ACC112 (cell line): ENCODE data around the gene CAPNS2.
A peak's percentile ranks its signal among the peaks of the same experiment; 100 is the strongest.

Experiments used
- H2AFZ ChIP-seq: fragments of 200-600 bp; sonication (generic); one replicate; pipeline ENCODE4 v1.6.0; 2017; ENCODE audit warnings: antibody characterized with exemption, low read length; ENCODE audit not compliant: unreplicated experiment
- H3K27ac ChIP-seq: fragments of 200-600 bp; sonication (generic); 2 replicates; pipeline ENCODE4 v1.5.1; 2014; ENCODE audit warnings: low read depth, mild to moderate bottlenecking, antibody characterized with exemption, low read length, moderate library complexity
- H3K27me3 ChIP-seq: fragments of 200-600 bp; sonication (generic); 2 replicates; pipeline ENCODE4 v1.6.1; 2014; ENCODE audit warnings: mild to moderate bottlenecking, antibody characterized with exemption, low read length, moderate library complexity, mixed read lengths; ENCODE audit not compliant: insufficient read depth
- H3K36me3 ChIP-seq: fragments of 200-600 bp; sonication (generic); 2 replicates; pipeline ENCODE4 v1.6.1; 2016; ENCODE audit warnings: mild to moderate bottlenecking, antibody characterized with exemption, low read length, moderate library complexity, mixed read lengths; ENCODE audit not compliant: insufficient read depth
- H3K4me1 ChIP-seq: fragments of 200-600 bp; sonication (generic); one replicate; pipeline ENCODE4 v1.6.1; 2016; ENCODE audit warnings: low read length, mixed read lengths; ENCODE audit not compliant: insufficient read depth, unreplicated experiment, control insufficient read depth
- H3K4me3 ChIP-seq: fragments of 200-600 bp; sonication (generic); 2 replicates; pipeline ENCODE4 v1.5.1; 2014; ENCODE audit warnings: mild to moderate bottlenecking, low read depth, low read length
- H3K79me2 ChIP-seq: fragments of 200-600 bp; sonication (generic); one replicate; pipeline ENCODE4 v1.6.0; 2016; ENCODE audit warnings: low read length; ENCODE audit not compliant: control insufficient read depth, unreplicated experiment, insufficient read depth

Gene CAPNS2

DNA sequence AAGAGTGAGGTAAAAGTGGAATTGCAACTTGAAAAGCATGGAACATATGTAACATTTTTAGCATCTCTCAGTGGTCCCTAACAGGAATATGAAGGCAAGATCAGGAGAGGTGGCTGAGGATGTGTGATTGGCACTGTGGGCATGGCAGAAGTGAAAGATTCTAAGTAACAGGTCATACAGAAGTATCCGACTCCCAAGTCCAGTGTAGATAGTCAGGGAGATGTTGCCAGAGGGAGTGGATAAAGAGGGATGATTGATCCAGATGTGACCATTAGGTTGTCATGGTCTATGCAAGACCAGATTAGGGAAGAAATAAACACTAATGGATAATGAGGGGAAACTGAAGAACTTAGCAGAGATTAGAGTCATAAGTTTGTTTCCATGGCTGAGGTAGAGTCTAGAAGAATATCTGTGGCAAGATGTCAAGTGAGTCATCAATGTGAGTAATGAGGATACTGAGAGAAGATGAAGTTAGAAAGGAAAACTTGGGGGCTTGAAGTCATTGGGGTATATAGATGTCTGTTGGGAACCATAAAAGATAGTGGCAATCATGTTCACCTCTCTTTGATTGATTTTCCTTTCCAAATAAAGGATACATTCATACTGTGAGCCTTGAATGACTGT lies 23.9 kb upstream of the CAPNS2 start:
- H3K79me2 ChIP-seq = no peaks in the 10 kb centered on the region
- no peak overlapping the region for H2AFZ ChIP-seq
- no peak overlapping the region for H3K27ac ChIP-seq
- no peaks in the 10 kb centered on the region for H3K27me3 ChIP-seq
- H3K4me3 ChIP-seq = no peak overlapping the region
- no peaks in the 10 kb centered on the region for H3K36me3 ChIP-seq
- H3K4me1 ChIP-seq = peaks cover 13% of the 10 kb centered on the region

DNA sequence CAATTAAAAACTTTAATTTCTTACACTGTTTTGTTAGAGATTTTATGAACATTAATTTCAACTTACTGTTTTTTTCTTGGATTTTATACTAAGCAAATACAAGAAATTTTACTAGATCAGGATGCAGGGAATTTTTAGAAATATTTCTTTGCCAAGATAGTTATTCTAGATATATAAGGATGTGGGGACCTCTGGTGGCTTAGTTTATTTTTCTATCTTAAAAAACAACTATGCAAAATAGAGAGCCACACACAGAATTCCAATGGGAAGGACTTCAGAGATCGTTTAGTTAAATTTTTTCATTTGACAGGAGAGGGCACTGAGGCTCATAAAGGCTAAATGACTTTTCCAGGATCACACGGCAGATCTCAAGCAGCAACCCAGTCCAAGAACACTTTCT lies 23.0 kb upstream of the CAPNS2 start:
- Histone ChIP-seq H3K4me1 (peaks cover 13% of the 10 kb centered on the region), H3K27ac (no peak overlapping the region), H2AFZ (no peak overlapping the region), H3K27me3 (no peaks in the 10 kb centered on the region), H3K36me3 (no peaks in the 10 kb centered on the region), H3K79me2 (no peaks in the 10 kb centered on the region), H3K4me3 (no peak overlapping the region)

DNA sequence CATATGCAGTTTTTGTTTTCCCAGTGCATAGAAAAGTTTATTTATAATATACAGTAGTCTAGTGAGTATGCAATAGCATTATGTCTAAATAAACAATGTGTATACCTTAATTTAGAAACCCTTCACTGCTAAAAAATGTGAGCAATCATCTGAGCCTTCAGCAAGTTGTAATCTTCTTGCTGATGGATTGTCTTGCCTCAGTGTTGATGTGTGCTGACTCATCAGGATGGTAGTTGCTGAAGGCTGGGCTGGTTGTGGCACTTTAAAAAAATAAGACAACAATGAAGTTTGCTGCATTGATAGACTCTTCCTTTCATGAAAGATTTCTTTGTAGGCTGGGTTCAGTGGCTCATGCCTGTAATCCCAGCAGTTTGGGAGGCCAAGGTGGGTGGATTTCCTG lies 13.9 kb upstream of the CAPNS2 start:
- H3K36me3 ChIP-seq = 0 out of 2 replicates have a peak, but pooled peaks cover 3% of the 10 kb centered on the region

DNA sequence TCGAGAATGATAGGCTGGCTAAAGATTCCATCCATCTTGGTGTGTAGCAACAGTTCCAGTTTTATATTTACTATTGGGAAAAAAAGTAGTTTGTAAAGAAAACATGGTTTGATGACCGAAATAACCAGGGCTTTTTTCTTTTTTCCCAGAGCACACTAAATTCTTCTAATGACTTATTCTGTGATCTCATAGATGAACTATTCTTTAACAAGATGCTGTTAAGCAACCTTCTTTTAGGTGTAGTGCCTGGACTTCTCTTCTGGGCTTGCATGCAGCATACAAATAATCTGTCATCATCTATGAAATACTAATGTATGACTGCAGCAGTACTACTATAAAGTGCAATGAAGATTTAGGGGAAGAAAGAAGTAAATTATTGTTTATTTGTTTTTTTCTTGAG lies 11.0 kb upstream of the CAPNS2 start:
- Histone ChIP-seq H3K27ac (no peak overlapping the region), H3K27me3 (no peaks in the 10 kb centered on the region), H2AFZ (no peak overlapping the region), H3K36me3 (0 out of 2 replicates have a peak, but pooled peaks cover 3% of the 10 kb centered on the region), H3K4me3 (no peak overlapping the region), H3K4me1 (peaks cover 23% of the 10 kb centered on the region), H3K79me2 (no peaks in the 10 kb centered on the region)

More for the DNA sequence above, 13.9 kb upstream of the CAPNS2 start:
- Histone ChIP-seq H3K4me1 (peaks cover 9% of the 10 kb centered on the region), H3K27me3 (no peaks in the 10 kb centered on the region), H3K79me2 (no peaks in the 10 kb centered on the region), H3K27ac (0 out of 2 replicates have a peak overlapping the region, but pooled peaks have one; percentile 7), H3K4me3 (no peak overlapping the region), H2AFZ (no peak overlapping the region)

DNA sequence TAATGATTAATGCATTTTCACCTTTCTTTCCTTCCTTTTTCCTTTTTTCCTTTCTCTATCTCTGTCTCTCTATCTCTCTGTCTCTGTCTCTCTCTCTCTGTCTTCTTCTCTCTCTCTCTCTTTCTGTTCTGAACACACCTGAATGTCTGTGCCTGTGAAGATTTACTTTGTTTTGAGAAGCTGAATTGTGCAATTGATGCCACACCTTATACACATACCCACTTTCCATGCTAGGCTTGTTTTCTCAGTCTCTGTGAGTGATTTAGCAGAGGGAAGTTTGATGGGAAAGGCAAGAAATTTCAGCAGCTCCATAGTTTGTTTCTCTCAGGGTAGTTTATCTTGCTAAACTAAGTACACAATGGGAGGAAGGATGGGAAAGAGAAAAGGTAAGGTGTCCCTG lies 9.3 kb upstream of the CAPNS2 start:
- Histone ChIP-seq H3K27me3 (no peaks in the 10 kb centered on the region), H3K27ac (no peak overlapping the region), H3K36me3 (0 out of 2 replicates have a peak, but pooled peaks cover 3% of the 10 kb centered on the region), H2AFZ (no peak overlapping the region), H3K79me2 (no peaks in the 10 kb centered on the region), H3K4me3 (no peak overlapping the region), H3K4me1 (peaks cover 21% of the 10 kb centered on the region)

DNA sequence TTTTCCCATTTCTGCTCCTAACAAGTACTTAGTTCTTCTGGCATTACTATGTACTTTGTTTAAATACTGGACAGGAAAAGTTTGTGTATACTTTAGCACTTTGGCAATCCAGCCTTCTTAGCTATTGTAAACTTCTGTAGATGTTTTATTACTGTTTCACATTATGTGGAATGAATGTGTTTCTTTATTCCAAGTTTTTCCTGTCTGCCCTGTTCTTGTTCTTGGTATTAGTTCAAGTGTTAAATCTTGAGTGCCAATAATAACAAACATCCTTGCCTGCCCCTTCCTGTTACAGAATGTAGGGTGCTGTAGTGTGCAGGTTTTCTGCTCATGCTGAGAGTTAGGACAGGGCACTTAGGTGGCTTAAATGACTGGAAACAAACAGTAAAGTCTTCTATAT lies 7.3 kb upstream of the CAPNS2 start:
- peaks cover 27% of the 10 kb centered on the region for H3K4me1 ChIP-seq
- H3K79me2 ChIP-seq = no peaks in the 10 kb centered on the region
- no peaks in the 10 kb centered on the region for H3K27me3 ChIP-seq
- H3K36me3 ChIP-seq = 0 out of 2 replicates have a peak, but pooled peaks cover 1% of the 10 kb centered on the region
- H3K4me3 ChIP-seq = no peak overlapping the region
- H3K27ac ChIP-seq = no peak overlapping the region
- no peak overlapping the region for H2AFZ ChIP-seq

DNA sequence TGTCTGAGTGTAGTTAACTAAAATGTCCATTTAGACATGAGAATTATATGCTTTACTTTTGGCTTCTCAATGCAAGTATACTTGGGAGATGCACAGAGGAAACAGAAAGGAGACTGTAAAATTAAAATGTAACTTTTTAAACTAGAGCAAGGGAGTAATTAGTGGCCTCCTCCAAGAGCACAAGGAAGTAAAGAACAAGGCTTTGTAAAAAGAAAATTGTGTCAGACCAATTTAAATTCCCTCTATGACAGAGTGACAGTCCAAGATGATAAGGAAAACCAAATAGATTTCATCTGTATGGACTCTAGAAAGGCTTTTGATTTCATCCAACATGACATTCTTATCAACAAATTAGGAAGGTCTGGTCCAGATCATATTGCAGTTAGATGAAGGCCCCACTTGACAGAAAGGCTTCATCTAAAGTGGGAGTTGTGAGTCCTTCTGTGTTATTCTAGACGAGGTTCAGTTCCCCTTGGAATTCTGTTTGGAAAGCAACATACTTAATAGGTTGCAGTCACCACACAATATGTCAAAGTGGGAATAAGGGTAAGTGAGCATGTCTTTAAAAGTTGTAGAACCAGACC lies 6.5 kb upstream of the CAPNS2 start:
- Histone ChIP-seq H3K79me2 (no peaks in the 10 kb centered on the region), H2AFZ (no peak overlapping the region), H3K27me3 (no peaks in the 10 kb centered on the region), H3K36me3 (no peaks in the 10 kb centered on the region), H3K27ac (no peak overlapping the region), H3K4me3 (no peak overlapping the region), H3K4me1 (peaks cover 30% of the 10 kb centered on the region)

DNA sequence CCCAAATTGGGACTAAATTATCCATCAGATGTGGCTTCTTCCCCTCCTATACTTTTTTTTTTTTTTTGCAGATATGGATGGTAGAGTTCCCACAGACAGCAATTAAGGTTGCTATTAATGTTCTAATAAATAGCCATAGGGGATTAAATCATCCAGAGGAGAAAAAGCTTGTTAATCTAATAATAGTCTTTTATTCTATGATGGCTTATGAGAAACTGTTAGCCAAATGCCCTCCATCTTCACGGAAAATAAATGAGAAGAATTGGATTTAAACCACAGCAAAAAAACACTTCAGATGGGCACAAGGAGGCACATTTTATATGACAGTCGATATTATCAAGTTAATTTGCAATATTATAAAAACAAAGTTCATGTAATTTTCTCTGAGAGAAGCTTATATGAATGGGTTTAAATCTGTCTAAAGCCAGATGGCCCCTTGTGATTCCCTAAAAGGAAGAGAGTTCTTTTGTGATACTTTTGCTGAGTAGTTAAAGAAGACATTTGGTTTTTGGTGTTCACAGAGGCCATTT lies 5.1 kb upstream of the CAPNS2 start:
- Histone ChIP-seq H3K27ac (no peak overlapping the region), H3K36me3 (no peaks in the 10 kb centered on the region)

DNA sequence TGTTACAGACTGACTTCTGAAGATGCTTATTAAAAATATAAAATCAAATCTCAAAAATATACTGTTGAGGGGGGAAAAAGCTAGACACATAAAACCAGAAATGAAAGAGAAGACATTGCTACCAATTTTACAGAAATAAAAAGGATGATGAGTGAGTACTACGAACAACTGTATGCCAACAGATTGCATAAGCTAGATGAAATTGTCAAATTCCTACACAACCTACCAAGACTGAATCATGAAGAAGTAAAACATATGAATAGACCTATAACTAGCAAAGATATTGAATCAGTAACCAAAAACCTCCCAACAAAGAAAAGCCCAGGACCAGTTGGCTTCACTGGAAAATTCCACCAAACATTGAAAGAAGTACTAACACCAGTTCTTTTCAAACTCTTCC lies 3.5 kb upstream of the CAPNS2 start:
- H3K27ac ChIP-seq = no peak overlapping the region

More for the DNA sequence above, 5.1 kb upstream of the CAPNS2 start:
- Histone ChIP-seq H2AFZ (no peak overlapping the region), H3K27me3 (no peaks in the 10 kb centered on the region), H3K4me1 (peaks cover 30% of the 10 kb centered on the region), H3K79me2 (no peaks in the 10 kb centered on the region), H3K4me3 (no peak overlapping the region)

DNA sequence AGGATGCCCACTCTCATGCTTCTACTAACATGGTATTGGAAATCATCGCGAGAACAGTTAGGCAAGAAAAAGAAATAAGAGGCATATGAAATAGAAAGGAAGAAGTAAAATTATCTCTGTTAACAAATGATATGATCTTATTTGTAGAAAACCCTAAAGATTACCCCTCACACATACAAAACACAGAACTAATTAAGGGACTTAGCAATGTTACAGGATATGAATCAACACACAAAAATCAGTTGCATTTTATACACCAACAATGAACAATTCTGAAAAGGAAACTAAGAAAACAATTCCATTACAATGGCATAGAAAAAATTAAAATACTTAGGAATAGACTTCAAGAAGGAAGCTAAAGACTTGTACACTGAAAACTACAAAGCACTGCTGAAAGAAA lies 2.7 kb upstream of the CAPNS2 start:
- peak overlapping the region; percentile 16 for H2AFZ ChIP-seq
- H3K36me3 ChIP-seq = no peaks in the 10 kb centered on the region
- H3K4me1 ChIP-seq = peaks cover 43% of the 10 kb centered on the region
- H3K79me2 ChIP-seq = no peaks in the 10 kb centered on the region
- H3K4me3 ChIP-seq = no peak overlapping the region
- H3K27ac ChIP-seq = 0 out of 2 replicates have a peak overlapping the region, but pooled peaks have one; percentile 4
- no peaks in the 10 kb centered on the region for H3K27me3 ChIP-seq

More for the DNA sequence above, 3.5 kb upstream of the CAPNS2 start:
- no peak overlapping the region; the same call in 1 of the 2 replicates for H3K4me3 ChIP-seq
- peaks cover 40% of the 10 kb centered on the region for H3K4me1 ChIP-seq
- H3K36me3 ChIP-seq = no peaks in the 10 kb centered on the region
- H2AFZ ChIP-seq = no peak overlapping the region
- H3K27me3 ChIP-seq = no peaks in the 10 kb centered on the region
- no peaks in the 10 kb centered on the region for H3K79me2 ChIP-seq

DNA sequence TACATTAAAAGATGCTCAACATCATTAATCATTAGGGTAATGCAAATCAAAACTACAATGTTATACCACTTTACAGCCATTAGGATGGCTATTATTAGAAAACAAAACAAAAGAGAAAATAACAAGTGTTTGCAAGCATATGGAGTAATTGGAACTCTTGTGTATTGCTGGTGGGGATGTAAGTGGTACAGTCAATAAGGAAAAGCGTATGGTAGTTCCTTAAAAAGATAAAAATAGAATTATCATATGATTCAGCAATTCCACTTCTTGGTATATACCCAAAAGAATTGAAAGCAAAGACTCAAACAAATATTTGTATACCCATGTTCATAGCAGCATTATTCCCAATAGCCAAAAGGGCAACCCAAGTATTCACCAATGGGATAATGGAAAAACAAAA lies 1.4 kb upstream of the CAPNS2 start:
- H3K4me3 ChIP-seq = no peak overlapping the region
- H3K27me3 ChIP-seq = no peaks in the 10 kb centered on the region
- H3K79me2 ChIP-seq = no peaks in the 10 kb centered on the region
- H2AFZ ChIP-seq = no peak overlapping the region
- no peak overlapping the region for H3K27ac ChIP-seq
- no peaks in the 10 kb centered on the region for H3K36me3 ChIP-seq
- peaks cover 44% of the 10 kb centered on the region for H3K4me1 ChIP-seq
